GM19099 (cell line): ENCODE measurements around the gene MT1H.

ENCODE experiments used
- POLR2A ChIP-seq: IDR thresholded peaks from 3 replicates; pipeline ENCODE4 v1.6.1; 2011; ENCODE audit warnings: low read depth; ENCODE audit not compliant: insufficient read length; ENCODE audit errors: extremely low read depth

MT1H gene

GRCh38 chr16:56651586-56651985 is 18.0 kb upstream of the MT1H start, which contains the start of gene MT1B:
TSS of gene MT1B (plus strand) at chr16:56651886. CDS start at chr16:56651954, 68 bp downstream.
- no peak for TF ChIP-seq POLR2A

- no peak for TF ChIP-seq POLR2A
Measured at GRCh38 chr16:56652600-56652999, 17.0 kb upstream of the MT1H start.

GRCh38 chr16:56653218-56653617 is 16.4 kb upstream of the MT1H start:
- TF ChIP-seq POLR2A, result no peak

- no peak for TF ChIP-seq POLR2A
Measured at GRCh38 chr16:56657555-56658326, 11.9 kb upstream of the MT1H start, which contains the start of gene MT1F. TSS of gene MT1F (plus strand) at chr16:56657959. CDS start at chr16:56658059, 100 bp downstream.

GRCh38 chr16:56658327-56658875 is 11.2 kb upstream of the MT1H start:
- TF ChIP-seq POLR2A, result no peak

- no peak for TF ChIP-seq POLR2A
Measured at GRCh38 chr16:56662357-56663354, 7.0 kb upstream of the MT1H start.

- TF ChIP-seq POLR2A, result no peak
Measured at GRCh38 chr16:56664506-56664905, 5.1 kb upstream of the MT1H start.

- TF ChIP-seq POLR2A, result no peak
Measured at GRCh38 chr16:56667581-56668571, 1.7 kb upstream of the MT1H start, which contains the start of gene MT1G. TSS of gene MT1G (minus strand) at chr16:56668065. CDS start at chr16:56667993, 72 bp downstream.

- TF ChIP-seq POLR2A, result no peak
Measured at GRCh38 chr16:56669840-56670619, 416 bp downstream of the MT1H start.

- TF ChIP-seq POLR2A, result no peak
Measured at GRCh38 chr16:56670620-56670934, 963 bp downstream of the MT1H start.

- no peak for TF ChIP-seq POLR2A
Measured at GRCh38 chr16:56672761-56673536, 3.3 kb downstream of the MT1H start.

- TF ChIP-seq POLR2A, result no peak
Measured at GRCh38 chr16:56673921-56674320, 4.3 kb downstream of the MT1H start.
